Endothelial cell of umbilical vein (primary cell): Measurements from ENCODE around the gene NOTCH3.

Experiments
- EZH2 ChIP-seq: IDR thresholded peaks from 2 replicates; pipeline ENCODE4 v1.6.1; 2012; ENCODE audit warnings: borderline replicate concordance, low read depth, mild to moderate bottlenecking, moderate library complexity, low read length, inconsistent platforms; ENCODE audit not compliant: severe bottlenecking
- FOS ChIP-seq: IDR thresholded peaks from 2 replicates; pipeline ENCODE4 v1.6.1; 2011; ENCODE audit warnings: mild to moderate bottlenecking, low read length, moderate library complexity, borderline replicate concordance; ENCODE audit not compliant: insufficient read depth
- JUN ChIP-seq: IDR thresholded peaks from 2 replicates; pipeline ENCODE4 v1.6.1; 2011; ENCODE audit warnings: borderline replicate concordance, low read depth; ENCODE audit not compliant: insufficient read length, insufficient read depth
- MAX ChIP-seq: IDR thresholded peaks from 2 replicates; pipeline ENCODE4 v1.6.1; 2011; ENCODE audit not compliant: insufficient read depth, insufficient read length
- POLR2A ChIP-seq: IDR thresholded peaks from 2 replicates; pipeline ENCODE4 v1.6.1; 2012; ENCODE audit warnings: low read depth, mild to moderate bottlenecking, control low read depth, low read length
- POLR2AphosphoS5 ChIP-seq: IDR thresholded peaks from 2 replicates; pipeline ENCODE4 v1.6.1; 2012; ENCODE audit warnings: low read depth, mild to moderate bottlenecking, control low read depth, low read length, moderate library complexity; ENCODE audit not compliant: insufficient read depth
- TF ChIP-seq, protein P1 (sequence below), 2 donors: IDR thresholded peaks; 1 replicate in 1 of 2; 2 replicates in 1 of 2; pipeline ENCODE4 v1.5.1; 2011; ENCODE audit warnings: low read length in 2 of 2, mild to moderate bottlenecking in 2 of 2, moderate library complexity in 2 of 2, control low read depth in 1 of 2, inconsistent platforms in 1 of 2, low read depth in 1 of 2; ENCODE audit not compliant: insufficient read depth in 1 of 2; ENCODE audit errors: extremely low read depth in 1 of 2

DNA sequence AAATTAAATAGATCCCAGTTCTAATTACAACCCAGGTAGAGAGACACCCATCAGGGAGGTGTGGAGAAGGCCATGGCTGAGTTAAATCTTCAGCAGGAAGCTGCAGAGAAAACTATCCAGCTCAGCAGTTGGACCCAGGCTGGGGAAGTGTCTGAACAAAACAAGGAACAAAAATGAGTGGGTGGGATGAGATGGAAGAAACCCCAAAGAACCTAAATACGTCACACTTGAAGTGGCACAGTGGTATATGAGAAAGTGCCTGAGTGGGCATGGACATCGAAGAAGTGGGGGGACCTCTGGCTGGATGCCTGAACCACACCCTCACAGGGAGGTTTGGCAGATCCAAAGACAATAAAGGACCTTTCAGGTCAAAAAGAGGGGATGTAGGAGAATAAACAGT is 35.0 kb upstream of the NOTCH3 start:
- TF ChIP-seq POLR2AphosphoS5, result no peak
- TF ChIP-seq, protein P1, sequence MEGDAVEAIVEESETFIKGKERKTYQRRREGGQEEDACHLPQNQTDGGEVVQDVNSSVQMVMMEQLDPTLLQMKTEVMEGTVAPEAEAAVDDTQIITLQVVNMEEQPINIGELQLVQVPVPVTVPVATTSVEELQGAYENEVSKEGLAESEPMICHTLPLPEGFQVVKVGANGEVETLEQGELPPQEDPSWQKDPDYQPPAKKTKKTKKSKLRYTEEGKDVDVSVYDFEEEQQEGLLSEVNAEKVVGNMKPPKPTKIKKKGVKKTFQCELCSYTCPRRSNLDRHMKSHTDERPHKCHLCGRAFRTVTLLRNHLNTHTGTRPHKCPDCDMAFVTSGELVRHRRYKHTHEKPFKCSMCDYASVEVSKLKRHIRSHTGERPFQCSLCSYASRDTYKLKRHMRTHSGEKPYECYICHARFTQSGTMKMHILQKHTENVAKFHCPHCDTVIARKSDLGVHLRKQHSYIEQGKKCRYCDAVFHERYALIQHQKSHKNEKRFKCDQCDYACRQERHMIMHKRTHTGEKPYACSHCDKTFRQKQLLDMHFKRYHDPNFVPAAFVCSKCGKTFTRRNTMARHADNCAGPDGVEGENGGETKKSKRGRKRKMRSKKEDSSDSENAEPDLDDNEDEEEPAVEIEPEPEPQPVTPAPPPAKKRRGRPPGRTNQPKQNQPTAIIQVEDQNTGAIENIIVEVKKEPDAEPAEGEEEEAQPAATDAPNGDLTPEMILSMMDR (IDR thresholded peaks at IDR 0.05; ENCODE audit: extremely low read depth in 1 of 2, insufficient read depth in 1 of 2, low read depth in 1 of 2, low read length in 2 of 2), result no peak
- TF ChIP-seq MAX, result no peak
- TF ChIP-seq EZH2, result no peak
- no peak for TF ChIP-seq POLR2A
- no peak for TF ChIP-seq FOS
- no peak for TF ChIP-seq JUN
